GM23338 (cell line): ENCODE measurements around the gene HDDC3. TPM values are rescaled to one million over a fixed set of nuclear protein-coding genes. Genes with fewer than 3 reads are reported as not detected.

Source experiments
- ATAC-seq: fragments of 200-7000 bp; cut with Tn5 transposase; 3 replicates; pipeline ENCODE4 v1.9.1; 2020
- DNase-seq: peaks from one replicate; pipeline ENCODE4 v3.0.0-alpha.2; 2015; ENCODE audit warnings: low spot score
- H2AFZ ChIP-seq: fragments of 200-600 bp; sonication (generic); 2 replicates; pipeline ENCODE4 v1.8.0; 2016; ENCODE audit warnings: antibody characterized with exemption, mild to moderate bottlenecking, moderate library complexity
- H3F3A ChIP-seq: fragments of 200-600 bp; sonication (generic); replicated peaks from 2 replicates; pipeline ENCODE4 v1.8.0; 2017; ENCODE audit warnings: antibody characterized with exemption, mixed run types, low read depth
- H3K27ac ChIP-seq: fragments of 200-600 bp; sonication (generic); 2 replicates; pipeline ENCODE4 v1.6.1; 2016; ENCODE audit warnings: low read depth
- H3K27me3 ChIP-seq: fragments of 200-600 bp; sonication (generic); 2 replicates; pipeline ENCODE4 v1.8.0; 2016; ENCODE audit warnings: mild to moderate bottlenecking, mixed run types, moderate library complexity; ENCODE audit not compliant: insufficient read depth
- H3K36me3 ChIP-seq: fragments of 200-600 bp; sonication (generic); 2 replicates; pipeline ENCODE4 v1.8.0; 2016; ENCODE audit warnings: mild to moderate bottlenecking; ENCODE audit not compliant: insufficient read depth
- H3K4me1 ChIP-seq: fragments of 200-600 bp; sonication (generic); 2 replicates; pipeline ENCODE4 v1.8.0; 2016; ENCODE audit warnings: mild to moderate bottlenecking, moderate library complexity; ENCODE audit not compliant: insufficient read depth
- H3K4me2 ChIP-seq: fragments of 200-600 bp; sonication (generic); 2 replicates; pipeline ENCODE4 v1.7.1; 2017; ENCODE audit warnings: mixed run types
- H3K4me3 ChIP-seq: fragments of 200-600 bp; sonication (generic); 2 replicates; pipeline ENCODE4 v1.6.1; 2016; ENCODE audit warnings: mixed run types
- H3K79me2 ChIP-seq: fragments of 200-600 bp; sonication (generic); replicated peaks from 2 replicates; pipeline ENCODE4 v1.8.0; 2017; ENCODE audit warnings: mild to moderate bottlenecking; ENCODE audit not compliant: insufficient read depth
- H3K9me2 ChIP-seq: fragments of 200-600 bp; sonication (generic); 2 replicates; pipeline ENCODE4 v1.8.0; 2017; ENCODE audit not compliant: insufficient read depth
- H4K20me1 ChIP-seq: fragments of 200-600 bp; sonication (generic); replicated peaks from 2 replicates; pipeline ENCODE4 v1.8.0; 2017; ENCODE audit warnings: mild to moderate bottlenecking; ENCODE audit not compliant: insufficient read depth
- H3K27ac Mint-ChIP-seq: 2 replicates; pipeline ENCODE4 v1.8.0; 2020; ENCODE audit warnings: inconsistent platforms, mild to moderate bottlenecking, moderate library complexity, mixed read lengths
- H3K27me3 Mint-ChIP-seq: 3 replicates; pipeline ENCODE4 v1.8.0; 2022; ENCODE audit warnings: low read depth, mild to moderate bottlenecking, moderate library complexity, mixed read lengths, inconsistent platforms; ENCODE audit not compliant: insufficient read depth, poor library complexity
- H3K36me3 Mint-ChIP-seq: 3 replicates; pipeline ENCODE4 v1.8.0; 2021; ENCODE audit warnings: low read depth, mild to moderate bottlenecking, inconsistent platforms, moderate library complexity, mixed read lengths
- H3K4me1 Mint-ChIP-seq: 3 replicates; pipeline ENCODE4 v1.8.0; 2020; ENCODE audit warnings: mild to moderate bottlenecking, inconsistent platforms, mixed read lengths
- H3K4me3 Mint-ChIP-seq: 3 replicates; pipeline ENCODE4 v1.8.0; 2021; ENCODE audit warnings: moderate library complexity, mild to moderate bottlenecking, inconsistent platforms, mixed read lengths
- H3K9me3 Mint-ChIP-seq: 3 replicates; pipeline ENCODE4 v1.8.0; 2020; ENCODE audit warnings: moderate library complexity, mild to moderate bottlenecking, inconsistent platforms, mixed read lengths
- JUNB ChIP-seq: IDR thresholded peaks from one replicate; pipeline ENCODE4 v1.6.1; 2016; ENCODE audit warnings: antibody characterized with exemption; ENCODE audit not compliant: unreplicated experiment
- POLR2AphosphoS5 ChIP-seq: IDR thresholded peaks from 2 replicates; pipeline ENCODE4 v1.6.1; 2016; ENCODE audit warnings: antibody characterized with exemption, low read depth
- STAT1 ChIP-seq: IDR thresholded peaks from one replicate; pipeline ENCODE4 v1.6.1; 2016; ENCODE audit warnings: antibody characterized with exemption; ENCODE audit not compliant: unreplicated experiment
- ZNF114 ChIP-seq: fragments of 250-450 bp; sonication (Bioruptor Pico); IDR thresholded peaks from 2 replicates; pipeline ENCODE4 v1.5.0; 2020; ENCODE audit warnings: mild to moderate bottlenecking, moderate library complexity
- ZNF331 ChIP-seq: fragments of 250-450 bp; sonication (Bioruptor Pico); IDR thresholded peaks from 2 replicates; pipeline ENCODE4 v1.5.0; 2020; ENCODE audit warnings: low read depth, mild to moderate bottlenecking, moderate library complexity
- polyA plus RNA-seq: library from polyadenylated mRNA; unstranded; fragments of >200 nt; fragmentation: Nextera tagmentation; extraction: Ambion mirVana; gene quantifications from 2 replicates; pipeline ENCODE4 v1.2.1, GENCODE V29; 2016
- total RNA-seq: library from RNA; depleted of rRNA; stranded (reverse); fragments of >200 nt; shearing (Covaris generic); gene quantifications from 2 replicates; pipeline ENCODE4 v1.2.3, GENCODE V29; 2014
- TF ChIP-seq, protein P1 (sequence below), 2 experiments: fragments of 200-600 bp in 1 of 2; sonication (generic) in 1 of 2; conservative IDR thresholded peaks; 2 replicates each; pipeline versions ENCODE4 v1.5.1 to v1.6.1; 2016 to 2017; ENCODE audit warnings: antibody characterized with exemption in 2 of 2, low read depth in 2 of 2, mild to moderate bottlenecking in 2 of 2, moderate library complexity in 1 of 2
- TF ChIP-seq, protein P2 (sequence below): IDR thresholded peaks from 2 replicates; pipeline ENCODE4 v1.6.1; 2016; ENCODE audit warnings: antibody characterized with exemption
- TF ChIP-seq, protein P3 (sequence below): fragments of 250-450 bp; sonication (Bioruptor Pico); IDR thresholded peaks from 2 replicates; pipeline ENCODE4 v1.5.0; 2020; ENCODE audit warnings: mild to moderate bottlenecking, moderate library complexity
- TF ChIP-seq, protein P4 (sequence below): IDR thresholded peaks from one replicate; pipeline ENCODE4 v1.6.1; 2018; ENCODE audit warnings: antibody characterized with exemption; ENCODE audit not compliant: unreplicated experiment

The HDDC3 gene
- total and polyA plus RNA-seq, 2 experiments from 2014 or later, result 17.4 to 19.0 TPM

DNA sequence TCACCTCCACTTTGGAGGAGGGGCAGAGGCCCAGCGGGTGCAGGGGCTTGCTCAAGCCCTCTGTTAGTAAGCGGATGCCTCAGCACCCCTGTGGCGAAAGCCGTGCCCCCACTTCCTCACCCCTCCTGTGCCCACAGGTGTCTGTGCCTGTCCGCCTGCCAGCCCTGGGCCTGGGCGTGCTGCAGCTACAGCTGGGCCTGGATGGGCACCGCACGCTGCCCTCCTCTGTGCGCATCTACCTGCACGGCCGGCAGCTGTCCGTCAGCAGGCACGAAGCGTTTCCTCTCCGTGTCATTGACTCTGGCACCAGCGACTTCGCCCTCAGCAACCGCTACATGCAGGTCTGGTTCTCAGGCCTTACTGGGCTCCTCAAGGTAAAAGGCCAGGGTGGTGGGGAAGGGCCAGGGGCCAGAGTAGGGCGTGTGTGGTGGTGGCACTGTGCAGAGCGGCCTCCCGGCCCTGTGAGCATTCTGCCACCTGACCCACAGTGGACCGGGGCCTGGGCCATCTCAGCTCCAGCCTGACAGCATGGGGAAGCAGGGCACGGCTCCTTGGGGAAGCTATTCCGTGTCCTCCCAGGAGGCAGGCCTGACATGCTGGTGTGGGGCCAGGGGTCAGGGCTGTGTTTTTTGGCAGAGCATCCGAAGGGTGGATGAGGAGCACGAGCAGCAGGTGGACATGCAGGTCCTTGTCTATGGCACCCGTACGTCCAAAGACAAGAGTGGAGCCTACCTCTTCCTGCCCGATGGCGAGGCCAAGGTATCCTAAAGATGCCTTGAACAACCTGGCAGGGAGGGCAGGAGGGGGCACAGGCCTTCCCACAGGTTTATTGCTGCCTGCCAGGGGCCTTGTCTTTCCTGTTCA, 20.2 kb downstream of the HDDC3 start:
- H3K4me1 Mint-ChIP-seq, result peaks cover 6% of the 10 kb centered on the region
- Histone ChIP-seq H3K27ac (no peak overlapping the region), H3K4me3 (no peak overlapping the region), H3K4me2 (no peak overlapping the region), H3F3A (no peaks in the 10 kb centered on the region), H2AFZ (no peak overlapping the region), H3K9me2 (no peaks in the 10 kb centered on the region), H4K20me1 (no peaks in the 10 kb centered on the region), H3K27me3 (no peaks in the 10 kb centered on the region), H3K36me3 (no peaks in the 10 kb centered on the region), H3K4me1 (no peaks in the 10 kb centered on the region), H3K79me2 (no peaks in the 10 kb centered on the region)
- H3K4me3 Mint-ChIP-seq, result no peak overlapping the region; the same call in 2 of the 3 replicates
- H3K36me3 Mint-ChIP-seq, result peaks cover 5% of the 10 kb centered on the region; the same call in 2 of the 3 replicates
- TF ChIP-seq, protein P1, sequence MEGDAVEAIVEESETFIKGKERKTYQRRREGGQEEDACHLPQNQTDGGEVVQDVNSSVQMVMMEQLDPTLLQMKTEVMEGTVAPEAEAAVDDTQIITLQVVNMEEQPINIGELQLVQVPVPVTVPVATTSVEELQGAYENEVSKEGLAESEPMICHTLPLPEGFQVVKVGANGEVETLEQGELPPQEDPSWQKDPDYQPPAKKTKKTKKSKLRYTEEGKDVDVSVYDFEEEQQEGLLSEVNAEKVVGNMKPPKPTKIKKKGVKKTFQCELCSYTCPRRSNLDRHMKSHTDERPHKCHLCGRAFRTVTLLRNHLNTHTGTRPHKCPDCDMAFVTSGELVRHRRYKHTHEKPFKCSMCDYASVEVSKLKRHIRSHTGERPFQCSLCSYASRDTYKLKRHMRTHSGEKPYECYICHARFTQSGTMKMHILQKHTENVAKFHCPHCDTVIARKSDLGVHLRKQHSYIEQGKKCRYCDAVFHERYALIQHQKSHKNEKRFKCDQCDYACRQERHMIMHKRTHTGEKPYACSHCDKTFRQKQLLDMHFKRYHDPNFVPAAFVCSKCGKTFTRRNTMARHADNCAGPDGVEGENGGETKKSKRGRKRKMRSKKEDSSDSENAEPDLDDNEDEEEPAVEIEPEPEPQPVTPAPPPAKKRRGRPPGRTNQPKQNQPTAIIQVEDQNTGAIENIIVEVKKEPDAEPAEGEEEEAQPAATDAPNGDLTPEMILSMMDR (conservative IDR thresholded peaks at IDR 0.05; ENCODE audit: low read depth in 2 of 2), result no peak
- no peak for TF ChIP-seq ZNF331
- TF ChIP-seq, protein P2, sequence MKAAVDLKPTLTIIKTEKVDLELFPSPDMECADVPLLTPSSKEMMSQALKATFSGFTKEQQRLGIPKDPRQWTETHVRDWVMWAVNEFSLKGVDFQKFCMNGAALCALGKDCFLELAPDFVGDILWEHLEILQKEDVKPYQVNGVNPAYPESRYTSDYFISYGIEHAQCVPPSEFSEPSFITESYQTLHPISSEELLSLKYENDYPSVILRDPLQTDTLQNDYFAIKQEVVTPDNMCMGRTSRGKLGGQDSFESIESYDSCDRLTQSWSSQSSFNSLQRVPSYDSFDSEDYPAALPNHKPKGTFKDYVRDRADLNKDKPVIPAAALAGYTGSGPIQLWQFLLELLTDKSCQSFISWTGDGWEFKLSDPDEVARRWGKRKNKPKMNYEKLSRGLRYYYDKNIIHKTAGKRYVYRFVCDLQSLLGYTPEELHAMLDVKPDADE, result no peak
- no peak for TF ChIP-seq POLR2AphosphoS5
- no peak for TF ChIP-seq STAT1
- TF ChIP-seq, protein P3, sequence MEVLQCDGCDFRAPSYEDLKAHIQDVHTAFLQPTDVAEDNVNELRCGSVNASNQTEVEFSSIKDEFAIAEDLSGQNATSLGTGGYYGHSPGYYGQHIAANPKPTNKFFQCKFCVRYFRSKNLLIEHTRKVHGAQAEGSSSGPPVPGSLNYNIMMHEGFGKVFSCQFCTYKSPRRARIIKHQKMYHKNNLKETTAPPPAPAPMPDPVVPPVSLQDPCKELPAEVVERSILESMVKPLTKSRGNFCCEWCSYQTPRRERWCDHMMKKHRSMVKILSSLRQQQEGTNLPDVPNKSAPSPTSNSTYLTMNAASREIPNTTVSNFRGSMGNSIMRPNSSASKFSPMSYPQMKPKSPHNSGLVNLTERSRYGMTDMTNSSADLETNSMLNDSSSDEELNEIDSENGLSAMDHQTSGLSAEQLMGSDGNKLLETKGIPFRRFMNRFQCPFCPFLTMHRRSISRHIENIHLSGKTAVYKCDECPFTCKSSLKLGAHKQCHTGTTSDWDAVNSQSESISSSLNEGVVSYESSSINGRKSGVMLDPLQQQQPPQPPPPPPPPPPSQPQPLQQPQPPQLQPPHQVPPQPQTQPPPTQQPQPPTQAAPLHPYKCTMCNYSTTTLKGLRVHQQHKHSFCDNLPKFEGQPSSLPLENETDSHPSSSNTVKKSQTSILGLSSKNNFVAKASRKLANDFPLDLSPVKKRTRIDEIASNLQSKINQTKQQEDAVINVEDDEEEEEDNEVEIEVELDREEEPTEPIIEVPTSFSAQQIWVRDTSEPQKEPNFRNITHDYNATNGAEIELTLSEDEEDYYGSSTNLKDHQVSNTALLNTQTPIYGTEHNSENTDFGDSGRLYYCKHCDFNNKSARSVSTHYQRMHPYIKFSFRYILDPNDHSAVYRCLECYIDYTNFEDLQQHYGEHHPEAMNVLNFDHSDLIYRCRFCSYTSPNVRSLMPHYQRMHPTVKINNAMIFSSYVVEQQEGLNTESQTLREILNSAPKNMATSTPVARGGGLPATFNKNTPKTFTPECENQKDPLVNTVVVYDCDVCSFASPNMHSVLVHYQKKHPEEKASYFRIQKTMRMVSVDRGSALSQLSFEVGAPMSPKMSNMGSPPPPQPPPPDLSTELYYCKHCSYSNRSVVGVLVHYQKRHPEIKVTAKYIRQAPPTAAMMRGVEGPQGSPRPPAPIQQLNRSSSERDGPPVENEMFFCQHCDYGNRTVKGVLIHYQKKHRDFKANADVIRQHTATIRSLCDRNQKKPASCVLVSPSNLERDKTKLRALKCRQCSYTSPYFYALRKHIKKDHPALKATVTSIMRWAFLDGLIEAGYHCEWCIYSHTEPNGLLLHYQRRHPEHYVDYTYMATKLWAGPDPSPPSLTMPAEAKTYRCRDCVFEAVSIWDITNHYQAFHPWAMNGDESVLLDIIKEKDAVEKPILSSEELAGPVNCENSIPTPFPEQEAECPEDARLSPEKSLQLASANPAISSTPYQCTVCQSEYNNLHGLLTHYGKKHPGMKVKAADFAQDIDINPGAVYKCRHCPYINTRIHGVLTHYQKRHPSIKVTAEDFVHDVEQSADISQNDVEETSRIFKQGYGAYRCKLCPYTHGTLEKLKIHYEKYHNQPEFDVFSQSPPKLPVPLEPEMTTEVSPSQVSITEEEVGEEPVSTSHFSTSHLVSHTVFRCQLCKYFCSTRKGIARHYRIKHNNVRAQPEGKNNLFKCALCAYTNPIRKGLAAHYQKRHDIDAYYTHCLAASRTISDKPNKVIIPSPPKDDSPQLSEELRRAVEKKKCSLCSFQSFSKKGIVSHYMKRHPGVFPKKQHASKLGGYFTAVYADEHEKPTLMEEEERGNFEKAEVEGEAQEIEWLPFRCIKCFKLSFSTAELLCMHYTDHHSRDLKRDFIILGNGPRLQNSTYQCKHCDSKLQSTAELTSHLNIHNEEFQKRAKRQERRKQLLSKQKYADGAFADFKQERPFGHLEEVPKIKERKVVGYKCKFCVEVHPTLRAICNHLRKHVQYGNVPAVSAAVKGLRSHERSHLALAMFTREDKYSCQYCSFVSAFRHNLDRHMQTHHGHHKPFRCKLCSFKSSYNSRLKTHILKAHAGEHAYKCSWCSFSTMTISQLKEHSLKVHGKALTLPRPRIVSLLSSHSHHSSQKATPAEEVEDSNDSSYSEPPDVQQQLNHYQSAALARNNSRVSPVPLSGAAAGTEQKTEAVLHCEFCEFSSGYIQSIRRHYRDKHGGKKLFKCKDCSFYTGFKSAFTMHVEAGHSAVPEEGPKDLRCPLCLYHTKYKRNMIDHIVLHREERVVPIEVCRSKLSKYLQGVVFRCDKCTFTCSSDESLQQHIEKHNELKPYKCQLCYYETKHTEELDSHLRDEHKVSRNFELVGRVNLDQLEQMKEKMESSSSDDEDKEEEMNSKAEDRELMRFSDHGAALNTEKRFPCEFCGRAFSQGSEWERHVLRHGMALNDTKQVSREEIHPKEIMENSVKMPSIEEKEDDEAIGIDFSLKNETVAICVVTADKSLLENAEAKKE (CRISPR knock-in tag), result no peak
- TF ChIP-seq, protein P4, sequence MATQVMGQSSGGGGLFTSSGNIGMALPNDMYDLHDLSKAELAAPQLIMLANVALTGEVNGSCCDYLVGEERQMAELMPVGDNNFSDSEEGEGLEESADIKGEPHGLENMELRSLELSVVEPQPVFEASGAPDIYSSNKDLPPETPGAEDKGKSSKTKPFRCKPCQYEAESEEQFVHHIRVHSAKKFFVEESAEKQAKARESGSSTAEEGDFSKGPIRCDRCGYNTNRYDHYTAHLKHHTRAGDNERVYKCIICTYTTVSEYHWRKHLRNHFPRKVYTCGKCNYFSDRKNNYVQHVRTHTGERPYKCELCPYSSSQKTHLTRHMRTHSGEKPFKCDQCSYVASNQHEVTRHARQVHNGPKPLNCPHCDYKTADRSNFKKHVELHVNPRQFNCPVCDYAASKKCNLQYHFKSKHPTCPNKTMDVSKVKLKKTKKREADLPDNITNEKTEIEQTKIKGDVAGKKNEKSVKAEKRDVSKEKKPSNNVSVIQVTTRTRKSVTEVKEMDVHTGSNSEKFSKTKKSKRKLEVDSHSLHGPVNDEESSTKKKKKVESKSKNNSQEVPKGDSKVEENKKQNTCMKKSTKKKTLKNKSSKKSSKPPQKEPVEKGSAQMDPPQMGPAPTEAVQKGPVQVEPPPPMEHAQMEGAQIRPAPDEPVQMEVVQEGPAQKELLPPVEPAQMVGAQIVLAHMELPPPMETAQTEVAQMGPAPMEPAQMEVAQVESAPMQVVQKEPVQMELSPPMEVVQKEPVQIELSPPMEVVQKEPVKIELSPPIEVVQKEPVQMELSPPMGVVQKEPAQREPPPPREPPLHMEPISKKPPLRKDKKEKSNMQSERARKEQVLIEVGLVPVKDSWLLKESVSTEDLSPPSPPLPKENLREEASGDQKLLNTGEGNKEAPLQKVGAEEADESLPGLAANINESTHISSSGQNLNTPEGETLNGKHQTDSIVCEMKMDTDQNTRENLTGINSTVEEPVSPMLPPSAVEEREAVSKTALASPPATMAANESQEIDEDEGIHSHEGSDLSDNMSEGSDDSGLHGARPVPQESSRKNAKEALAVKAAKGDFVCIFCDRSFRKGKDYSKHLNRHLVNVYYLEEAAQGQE, result no peak
- no peak for TF ChIP-seq ZNF114 (CRISPR knock-in tag)
- TF ChIP-seq JUNB, result no peak
- no peak for ATAC-seq
- H3K9me3 Mint-ChIP-seq, result no peaks in the 10 kb centered on the region
- H3K27me3 Mint-ChIP-seq, result peaks cover 3% of the 10 kb centered on the region
- no peak overlapping the region for H3K27ac Mint-ChIP-seq
- DNase-seq, result no peak
